Measurements from ENCODE around the gene RTCB.

RTCB gene

DNA sequence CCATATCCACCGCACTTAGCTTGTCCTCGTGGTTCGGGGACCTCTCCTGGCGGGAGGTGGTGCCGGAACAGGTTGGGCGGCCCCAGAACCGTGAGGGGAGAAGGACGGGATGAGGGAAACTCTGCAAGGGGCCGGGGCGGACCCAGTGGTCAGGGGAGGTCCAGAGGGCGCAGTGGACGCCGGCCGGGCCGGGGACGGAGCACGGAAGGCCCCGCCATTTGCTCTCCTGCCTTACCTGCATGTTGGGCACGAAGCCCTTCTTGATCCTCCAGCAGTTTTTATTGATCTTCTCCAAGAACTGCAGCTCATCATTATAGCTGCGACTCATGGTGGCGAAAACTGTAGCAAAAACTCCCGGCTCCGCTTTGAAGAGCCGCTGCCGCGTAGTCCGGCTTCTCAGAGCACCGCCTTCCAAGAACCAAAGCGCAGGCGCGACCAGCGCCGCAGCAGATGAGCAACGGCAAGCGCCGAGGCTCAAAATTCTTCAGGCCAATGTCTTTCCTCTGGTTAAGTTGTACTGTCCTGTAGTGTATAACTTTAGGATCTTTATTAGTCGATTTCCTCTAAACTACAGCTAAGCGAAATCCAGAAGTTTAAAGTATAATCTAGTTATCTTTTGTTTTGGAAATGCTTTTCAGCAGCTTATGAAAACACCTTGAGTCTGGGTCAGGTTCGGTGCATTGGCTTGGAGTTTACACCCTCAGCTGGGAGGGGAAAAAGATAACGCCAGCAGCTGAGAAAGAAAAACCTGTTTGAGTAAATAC lies at the start of gene RTCB:
Gene RTCB, minus strand, starts transcription at position 419 of the 764 bp plus-strand sequence. Its CDS starts 91 bp downstream, at position 328.
- DNase-seq (ENCODE audit: low spot score), result peak; percentile 91

GRCh38 chr22:32457031-32457430 lies 45.0 kb upstream of the RTCB start:
- no peak for DNase-seq (ENCODE audit: low spot score)

DNA sequence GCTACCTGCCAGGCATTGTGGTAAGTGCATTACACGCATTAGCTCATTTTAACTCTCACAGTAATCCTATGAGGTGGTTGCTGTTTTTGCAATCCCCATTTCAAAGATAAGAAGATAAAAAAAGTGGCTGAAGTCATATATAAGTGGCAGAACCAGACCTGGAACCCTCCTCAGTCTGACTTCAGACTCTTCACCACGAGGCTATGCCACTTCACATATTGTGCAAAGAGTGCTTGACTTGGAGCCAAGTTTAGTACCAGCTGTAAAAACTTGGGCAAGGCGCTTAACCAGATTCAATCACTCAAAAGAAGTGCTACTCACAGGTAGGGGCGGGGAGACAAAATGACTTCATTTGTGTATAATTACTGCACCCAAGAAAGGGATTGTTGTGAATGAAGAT lies 36.9 kb upstream of the RTCB start:
- DNase-seq (ENCODE audit: low spot score), result no peak

DNA sequence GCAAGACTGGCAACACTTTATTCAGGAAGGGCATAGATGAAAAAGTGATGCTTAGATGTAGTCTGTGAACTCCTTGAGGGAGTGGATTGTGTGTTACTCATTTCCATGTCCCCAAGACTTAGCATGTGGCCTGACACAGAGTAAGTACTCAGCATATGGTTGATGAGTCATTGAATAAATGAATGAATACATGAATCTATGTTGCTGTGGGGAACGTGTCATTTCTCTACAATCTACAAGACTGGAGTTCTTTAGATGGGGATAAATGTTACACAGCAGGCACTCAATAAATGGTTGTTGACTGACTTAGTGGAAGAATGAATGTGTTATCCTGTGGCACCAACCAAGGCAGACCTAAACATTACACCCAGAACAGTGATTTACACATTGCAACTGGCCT lies 34.3 kb upstream of the RTCB start:
- no peak for DNase-seq (ENCODE audit: low spot score)

DNA sequence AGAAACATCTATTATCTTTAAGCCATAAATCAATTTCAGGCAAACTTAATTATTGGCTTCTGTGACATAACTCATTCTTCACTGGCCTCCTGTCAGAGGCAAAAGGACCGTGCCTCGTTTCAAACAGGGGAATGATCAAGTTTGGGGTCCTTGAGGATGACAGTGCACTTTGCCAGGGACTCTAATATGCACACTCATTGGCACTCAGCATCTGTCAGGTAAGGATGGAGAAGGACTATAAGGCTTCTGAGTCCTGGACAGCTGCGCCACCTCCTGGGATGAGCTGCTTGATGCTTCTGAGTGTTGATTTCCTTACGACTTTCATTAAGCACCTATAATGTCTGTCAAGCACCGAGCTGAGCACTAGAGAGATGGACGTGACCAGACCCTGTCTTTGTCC lies 32.0 kb upstream of the RTCB start:
- peak; percentile 9 for DNase-seq (ENCODE audit: low spot score)

- DNase-seq (ENCODE audit: low spot score), result no peak
These were observed 18.3 kb upstream of the RTCB start for GRCh38 chr22:32430352-32430751.

DNA sequence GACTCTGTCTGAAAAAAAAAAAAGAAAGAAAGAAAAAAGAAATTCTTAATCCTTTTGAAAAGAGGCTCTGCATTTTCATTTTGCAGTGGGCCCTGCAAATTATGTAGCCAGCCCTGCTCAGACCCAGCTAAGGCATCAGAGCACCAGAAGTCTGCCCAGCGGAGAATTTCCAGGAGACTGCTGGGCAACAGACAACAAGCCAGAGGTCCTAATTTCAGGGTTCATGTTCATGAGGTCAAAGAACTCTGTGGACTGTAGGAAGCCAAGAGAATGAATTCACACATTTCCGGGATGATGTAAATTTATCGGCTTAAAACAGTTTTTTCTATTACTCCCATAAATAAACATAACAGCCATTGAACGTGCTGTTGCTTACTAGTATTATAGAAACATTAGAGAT lies 14.8 kb upstream of the RTCB start:
- no peak for DNase-seq (ENCODE audit: low spot score)

GRCh38 chr22:32423664-32424063 lies 11.6 kb upstream of the RTCB start:
- no peak for DNase-seq (ENCODE audit: low spot score)

GRCh38 chr22:32422062-32422461 lies 10.0 kb upstream of the RTCB start:
- no peak for DNase-seq (ENCODE audit: low spot score)

GRCh38 chr22:32421484-32421883 lies 9.4 kb upstream of the RTCB start:
- DNase-seq (ENCODE audit: low spot score), result no peak

GRCh38 chr22:32417906-32418305 lies 5.9 kb upstream of the RTCB start:
- DNase-seq (ENCODE audit: low spot score), result no peak

- DNase-seq (ENCODE audit: low spot score), result no peak
These were observed 4.6 kb upstream of the RTCB start for GRCh38 chr22:32416556-32417085.

DNA sequence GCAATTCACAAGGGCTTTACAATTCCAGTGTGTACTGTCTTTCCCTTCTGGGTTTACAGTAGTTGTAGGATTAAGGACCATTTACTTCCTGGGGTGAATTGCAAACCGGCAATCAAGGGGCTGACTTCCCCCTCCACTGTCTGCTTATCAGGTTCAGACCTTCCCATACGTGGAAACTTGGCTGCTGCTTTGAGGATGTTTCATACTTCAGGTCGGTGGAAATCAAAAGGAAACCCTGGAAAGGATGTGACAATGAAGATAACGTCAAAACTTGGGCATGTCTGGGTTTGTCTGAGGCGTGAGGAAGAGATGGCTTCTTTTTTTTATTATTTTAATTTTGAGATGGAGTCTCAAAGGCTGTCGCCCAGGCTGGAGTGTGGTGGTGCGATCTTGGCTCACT lies 2.1 kb upstream of the RTCB start:
- no peak for DNase-seq (ENCODE audit: low spot score)

DNA sequence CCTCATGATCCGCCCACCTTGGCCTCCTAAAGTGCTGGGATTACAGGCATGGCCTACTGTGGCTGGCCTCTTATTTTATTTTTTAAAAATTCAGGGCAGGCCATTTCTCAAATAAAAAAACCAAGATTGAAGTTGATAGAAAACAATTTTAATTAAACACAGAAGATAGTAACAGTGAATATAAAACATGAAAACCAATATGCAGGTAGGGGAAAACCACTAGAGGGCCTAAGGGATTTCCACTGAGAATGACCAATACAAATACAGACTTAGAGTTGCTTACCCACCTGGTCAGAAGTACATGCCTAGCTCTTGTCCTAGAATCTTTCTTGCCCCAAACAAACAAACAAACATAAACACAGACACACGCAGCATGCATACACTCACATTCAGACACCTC lies 1.7 kb upstream of the RTCB start:
- DNase-seq (ENCODE audit: low spot score), result no peak

- DNase-seq (ENCODE audit: low spot score), result peak; percentile 2
These were observed 645 bp downstream of the RTCB start for GRCh38 chr22:32411402-32411801.

- DNase-seq (ENCODE audit: low spot score), result no peak
These were observed 1.6 kb downstream of the RTCB start for GRCh38 chr22:32410459-32410858.

- DNase-seq (ENCODE audit: low spot score), result no peak
These were observed 2.1 kb downstream of the RTCB start for GRCh38 chr22:32409977-32410376.

DNA sequence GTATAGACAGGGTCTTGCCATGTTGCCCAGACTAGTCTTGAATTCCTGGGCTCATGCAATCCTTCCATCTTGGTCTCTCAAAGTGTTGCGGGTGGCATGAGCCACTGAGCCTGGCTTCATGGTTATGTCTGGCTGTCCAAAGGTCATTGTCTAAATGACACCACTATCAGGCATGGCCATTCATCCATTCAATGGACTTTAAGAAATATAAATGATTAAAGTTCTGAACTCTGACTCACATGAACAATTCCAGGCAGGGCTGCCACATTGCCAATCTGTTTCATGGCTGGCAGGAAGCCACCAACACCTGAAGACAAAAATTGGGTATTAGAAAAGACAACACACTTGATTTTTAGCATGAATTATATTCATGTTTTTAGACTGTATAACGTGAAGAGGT lies 4.1 kb downstream of the RTCB start:
- no peak for DNase-seq (ENCODE audit: low spot score)

- no peak for DNase-seq (ENCODE audit: low spot score)
These were observed 4.7 kb downstream of the RTCB start for GRCh38 chr22:32407312-32407711.

DNA sequence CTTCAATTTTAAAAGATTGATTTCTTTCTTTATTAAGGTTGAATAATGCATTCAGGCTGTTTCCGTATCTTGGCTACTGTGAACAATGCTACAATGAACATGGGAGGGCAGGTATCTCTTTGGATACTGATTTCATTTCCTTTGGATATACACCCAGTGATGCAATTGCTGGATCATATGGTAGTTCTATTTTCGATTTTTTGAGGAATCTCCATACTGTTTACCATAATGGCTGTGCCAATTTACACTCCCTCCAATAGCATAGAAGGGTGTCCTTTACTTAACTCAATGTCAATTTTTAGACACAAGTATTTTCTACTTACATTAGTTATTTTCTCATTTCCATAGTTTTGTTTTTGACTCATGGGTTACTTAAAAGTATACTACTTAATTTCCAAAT lies 8.0 kb downstream of the RTCB start:
- no peak for DNase-seq (ENCODE audit: low spot score)

DNA sequence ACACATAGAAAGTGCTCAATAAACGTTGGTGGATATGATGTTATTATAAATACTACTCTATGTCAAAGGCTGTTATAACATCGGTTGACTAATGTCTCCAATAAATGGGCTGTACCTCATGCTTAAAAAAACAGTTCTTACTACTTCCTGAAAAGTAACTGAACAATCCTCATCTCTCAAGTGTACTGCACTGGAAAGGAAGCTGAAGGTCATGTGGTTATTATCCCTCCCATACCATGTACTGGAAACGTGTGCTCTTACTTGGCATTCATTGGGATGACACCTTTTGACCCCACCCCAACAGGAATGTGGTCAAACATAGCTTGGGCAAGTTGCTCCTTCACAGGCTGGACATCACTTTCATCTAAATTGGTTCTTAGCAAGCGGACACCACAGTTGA lies 10.6 kb downstream of the RTCB start:
- no peak for DNase-seq (ENCODE audit: low spot score)

- no peak for DNase-seq (ENCODE audit: low spot score)
These were observed 15.3 kb downstream of the RTCB start for GRCh38 chr22:32396746-32397145.

GRCh38 chr22:32396255-32396654 lies 15.8 kb downstream of the RTCB start:
- no peak for DNase-seq (ENCODE audit: low spot score)

DNA sequence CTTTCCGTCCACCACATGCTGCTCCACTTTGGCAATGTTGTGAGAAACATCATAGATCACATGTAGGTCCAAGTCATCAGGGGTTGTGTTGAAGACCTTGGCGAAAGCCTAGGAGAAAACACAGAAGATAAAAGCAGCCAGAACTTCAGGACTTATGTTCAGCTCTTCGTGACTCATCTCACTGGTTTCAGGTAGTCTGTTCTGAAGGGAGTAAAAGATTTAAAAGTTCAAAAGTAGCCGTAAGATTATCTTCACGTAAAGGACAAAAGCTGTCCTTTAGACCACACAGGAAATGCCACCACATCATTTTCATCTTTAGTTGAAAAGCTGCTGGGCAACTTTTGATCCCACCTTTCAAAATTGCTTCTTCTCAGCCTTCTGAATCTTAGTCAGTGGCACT lies 16.9 kb downstream of the RTCB start:
- DNase-seq (ENCODE audit: low spot score), result peak; percentile 33

All from activated CD4-positive, alpha-beta T cell treated with anti-CD3 and anti-CD28 coated beads, Interleukin-2, Interleukin-4, amounts not matched to agents 100 ng/mL and 50 ng/mL, durations not matched to agents 16 hours and 8 hours (primary cell).